Naive thymus-derived CD8-positive, alpha-beta T cell (primary cell): ENCODE data around the gene ELOB. TPM values are rescaled to one million over a fixed set of nuclear protein-coding genes. Genes with fewer than 3 reads are reported as not detected.

Experiments used
- ATAC-seq, 2 donors: fragments of 150-1000 bp; cut with Tn5 transposase in 1 of 2; sonication (Bioruptor Pico), chemical (Tn5 transposase) in 1 of 2; 1 replicate in 1 of 2; 2 replicates in 1 of 2; pipeline ENCODE4 v1.10.0; 2021; ENCODE audit warnings: mild to moderate bottlenecking in 2 of 2, moderate library complexity in 2 of 2
- POLR2A ChIA-PET: fragments of 350-600 bp; sonication (Branson Sonifier 250); formaldehyde crosslinking; loops from one replicate; lab custom pipeline; 2021; ENCODE audit warnings: antibody characterized with exemption; lab: Charles Lee
- DNase-seq, 10 donors: peaks; one replicate each; pipeline versions ENCODE4 v3.0.0 to v3.0.0-alpha.2; 2020 to 2022
- H3K27ac Mint-ChIP-seq, 10 donors: one replicate each; pipeline ENCODE4 v1.8.0; 2020 to 2022; ENCODE audit warnings: mild to moderate bottlenecking in 10 of 10, mixed read lengths in 10 of 10, moderate library complexity in 4 of 10, inconsistent platforms in 1 of 10
- H3K27me3 Mint-ChIP-seq, 5 donors: one replicate each; pipeline ENCODE4 v1.8.0; 2021 to 2022; ENCODE audit warnings: mixed read lengths in 5 of 5
- H3K36me3 Mint-ChIP-seq, 3 donors: one replicate each; pipeline ENCODE4 v1.8.0; 2020 to 2022; ENCODE audit warnings: mixed read lengths in 3 of 3, mild to moderate bottlenecking in 2 of 3, inconsistent platforms in 1 of 3
- H3K4me1 Mint-ChIP-seq, 4 donors: one replicate each; pipeline ENCODE4 v1.8.0; 2021 to 2022; ENCODE audit warnings: mixed read lengths in 4 of 4
- H3K4me3 Mint-ChIP-seq, 10 donors: one replicate each; pipeline ENCODE4 v1.8.0; 2020 to 2022; ENCODE audit warnings: mild to moderate bottlenecking in 10 of 10, mixed read lengths in 10 of 10, moderate library complexity in 6 of 10, inconsistent platforms in 1 of 10
- H3K9me3 Mint-ChIP-seq, 9 donors: one replicate each; pipeline ENCODE4 v1.8.0; 2020 to 2022; ENCODE audit warnings: mixed read lengths in 9 of 9, mild to moderate bottlenecking in 3 of 9, inconsistent platforms in 1 of 9, moderate library complexity in 1 of 9
- polyA plus RNA-seq, 3 donors: library from polyadenylated mRNA; unstranded; fragments of 300-500 nt; fragmentation: Illumina TruSeq; gene quantifications; one replicate each; pipeline ENCODE4 v1.2.3, GENCODE V29; 2021
- total RNA-seq, 8 experiments: library from RNA in 2 of 8; stranded (reverse) in 2 of 8; gene quantifications; one replicate each; pipeline ENCODE4 v1.2.3 and lab custom pipeline; 2021 to 2026

ELOB gene
- total and polyA plus RNA-seq, 5 experiments from 2014 or later = 121 to 301 (median 230) TPM

GRCh38 chr16:2803545-2804195 is 26.6 kb upstream of the ELOB start:
- Mint-ChIP-seq H3K4me3 (no peak overlapping the region), H3K9me3 (peaks cover 0 to 22% (median 14%) of the 10 kb centered on the region in 9 donors), H3K27me3 (peaks cover 3 to 20% (median 11%) of the 10 kb centered on the region in 5 donors), H3K36me3 (peaks cover 0 to 13% (median 3%) of the 10 kb centered on the region in 3 donors), H3K4me1 (no peaks in the 10 kb centered on the region), H3K27ac (no peak overlapping the region)
- DNase-seq = no peak
- POLR2A ChIA-PET = interaction anchor here (0.7 kb wide), 1 partner anchor 25 kb away, joined by 3 read pairs; no protein-coding TSS in a partner anchor
- ATAC-seq = no peak

GRCh38 chr16:2799859-2800226 is 22.8 kb upstream of the ELOB start:
- H3K4me1 Mint-ChIP-seq = no peaks in the 10 kb centered on the region
- peaks cover 0 to 22% (median 9%) of the 10 kb centered on the region in 9 donors for H3K9me3 Mint-ChIP-seq
- H3K27me3 Mint-ChIP-seq = peaks cover under 1 to 12% (median 7%) of the 10 kb centered on the region in 5 donors
- ATAC-seq = no peak
- peaks cover 0 to 13% (median 3%) of the 10 kb centered on the region in 3 donors for H3K36me3 Mint-ChIP-seq
- no peak for DNase-seq
- POLR2A ChIA-PET = interaction anchor here (0.7 kb wide), 2 partner anchors 726 to 1595 kb away, joined by 3 to 10 read pairs; no protein-coding TSS in a partner anchor
- H3K27ac Mint-ChIP-seq = no peak overlapping the region
- no peak overlapping the region for H3K4me3 Mint-ChIP-seq

DNA sequence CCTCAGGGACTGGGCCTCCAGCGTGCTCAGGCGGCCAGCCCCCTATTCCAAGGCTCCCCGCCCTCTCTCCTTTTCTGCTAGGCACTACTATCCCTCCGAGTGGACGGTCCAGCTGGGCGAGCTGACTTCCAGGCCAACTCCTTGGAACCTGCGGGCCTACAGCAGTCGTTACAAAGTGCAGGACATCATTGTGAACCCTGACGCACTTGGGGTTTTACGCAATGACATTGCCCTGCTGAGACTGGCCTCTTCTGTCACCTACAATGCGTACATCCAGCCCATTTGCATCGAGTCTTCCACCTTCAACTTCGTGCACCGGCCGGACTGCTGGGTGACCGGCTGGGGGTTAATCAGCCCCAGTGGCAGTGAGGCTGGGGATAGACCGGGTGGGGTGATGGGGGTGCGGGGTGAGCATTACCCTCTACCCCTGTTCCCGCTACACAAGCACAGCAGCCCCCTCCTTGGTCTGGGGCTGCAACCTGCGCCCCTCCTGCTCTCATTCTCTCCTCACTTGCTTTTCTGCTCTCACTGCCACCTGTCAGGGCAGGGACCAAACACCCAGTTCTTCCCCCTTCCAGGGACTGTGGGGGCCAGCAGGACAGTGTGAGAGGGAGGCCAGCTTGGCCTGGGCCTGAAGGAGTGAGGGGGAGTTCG is 22.3 kb upstream of the ELOB start:
- Mint-ChIP-seq H3K9me3 (peaks cover 0 to 18% (median 7%) of the 10 kb centered on the region in 9 donors), H3K4me3 (no peak overlapping the region), H3K27me3 (peaks cover 5 to 16% (median 10%) of the 10 kb centered on the region in 5 donors), H3K4me1 (peaks cover 0 to 4% (median 0%) of the 10 kb centered on the region in 4 donors), H3K27ac (no peak overlapping the region), H3K36me3 (peaks cover 0 to 13% (median 2%) of the 10 kb centered on the region in 3 donors)
- POLR2A ChIA-PET = no interaction called here
- DNase-seq (no peak), ATAC-seq (no peak)

GRCh38 chr16:2798723-2799204 is 21.7 kb upstream of the ELOB start:
- POLR2A ChIA-PET = no interaction called here
- no peak for DNase-seq
- Mint-ChIP-seq H3K36me3 (peaks cover 0 to 9% (median 0%) of the 10 kb centered on the region in 3 donors), H3K4me3 (no peak overlapping the region), H3K9me3 (peaks cover 0 to 12% (median 2%) of the 10 kb centered on the region in 9 donors), H3K4me1 (peaks cover 0 to 4% (median 0%) of the 10 kb centered on the region in 4 donors), H3K27ac (no peak overlapping the region), H3K27me3 (peaks cover 7 to 16% (median 10%) of the 10 kb centered on the region in 5 donors)
- ATAC-seq = no peak

GRCh38 chr16:2795395-2796143 is 18.5 kb upstream of the ELOB start:
- Mint-ChIP-seq H3K4me1 (peaks cover 0 to 4% (median 0%) of the 10 kb centered on the region in 4 donors), H3K9me3 (no peaks in the 10 kb centered on the region), H3K4me3 (no peak overlapping the region), H3K27me3 (peaks cover 15 to 40% (median 24%) of the 10 kb centered on the region in 5 donors), H3K36me3 (no peaks in the 10 kb centered on the region), H3K27ac (no peak overlapping the region)
- POLR2A ChIA-PET = no interaction called here
- no peak for ATAC-seq
- DNase-seq = no peak

DNA sequence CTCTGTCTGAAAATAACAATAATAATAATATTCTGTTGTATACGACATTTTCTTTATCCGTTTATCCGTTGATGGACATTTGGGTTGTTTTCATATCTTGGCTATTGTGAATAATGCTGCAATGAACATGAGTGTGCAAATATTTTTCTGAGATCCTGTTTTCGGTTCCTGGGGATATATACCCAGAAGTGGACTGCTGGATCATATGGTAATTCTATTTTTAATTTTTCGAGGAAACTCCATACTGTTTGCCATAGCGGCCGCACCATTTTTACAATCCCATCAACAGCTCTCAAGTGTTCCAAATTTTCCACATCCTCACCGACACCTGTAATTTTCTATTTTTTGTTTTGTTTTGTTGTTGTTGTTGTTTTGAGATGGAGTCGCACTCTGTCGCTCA is 15.9 kb upstream of the ELOB start:
- no peak overlapping the region for H3K27ac Mint-ChIP-seq
- DNase-seq (no peak), ATAC-seq (no peak)
- H3K4me1 Mint-ChIP-seq = peaks cover 0 to 6% (median 0%) of the 10 kb centered on the region in 4 donors
- no peaks in the 10 kb centered on the region for H3K9me3 Mint-ChIP-seq
- H3K27me3 Mint-ChIP-seq = peaks cover 17 to 46% (median 24%) of the 10 kb centered on the region in 5 donors
- no peaks in the 10 kb centered on the region for H3K36me3 Mint-ChIP-seq
- POLR2A ChIA-PET = no interaction called here
- no peak overlapping the region for H3K4me3 Mint-ChIP-seq

GRCh38 chr16:2791174-2791573 is 14.1 kb upstream of the ELOB start:
- ATAC-seq (no peak), DNase-seq (no peak)
- peaks cover 13 to 46% (median 24%) of the 10 kb centered on the region in 5 donors for H3K27me3 Mint-ChIP-seq
- no peaks in the 10 kb centered on the region for H3K36me3 Mint-ChIP-seq
- H3K4me3 Mint-ChIP-seq = no peak overlapping the region
- POLR2A ChIA-PET = no interaction called here
- peak overlapping the region in 1 of 10 donors; percentile 67 for H3K27ac Mint-ChIP-seq
- H3K4me1 Mint-ChIP-seq = peaks cover 0 to 11% (median 3%) of the 10 kb centered on the region in 4 donors
- no peaks in the 10 kb centered on the region for H3K9me3 Mint-ChIP-seq

DNA sequence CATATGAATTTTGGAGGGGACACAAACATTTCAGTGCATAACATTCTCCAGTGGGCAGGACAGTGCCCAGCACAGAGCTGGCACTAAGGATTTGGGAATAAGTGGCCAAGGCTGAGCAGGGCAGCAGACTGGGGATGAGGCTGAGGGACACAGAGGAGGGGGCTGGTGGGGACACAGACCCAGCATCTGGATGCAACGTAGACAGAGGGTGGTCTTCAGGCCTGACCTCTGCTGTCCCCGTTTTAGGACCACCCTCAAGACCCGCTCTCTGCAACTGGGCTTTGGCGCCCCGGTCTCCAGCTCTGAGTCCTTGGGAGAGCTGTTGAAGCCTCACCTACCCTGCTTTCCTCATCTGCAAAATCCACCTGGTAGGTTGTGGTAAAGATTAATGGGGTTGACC is 13.6 kb upstream of the ELOB start:
- ATAC-seq = no peak
- no peak overlapping the region for H3K27ac Mint-ChIP-seq
- no peaks in the 10 kb centered on the region for H3K9me3 Mint-ChIP-seq
- H3K4me1 Mint-ChIP-seq = peaks cover 0 to 11% (median 7%) of the 10 kb centered on the region in 4 donors
- POLR2A ChIA-PET = no interaction called here
- no peaks in the 10 kb centered on the region for H3K36me3 Mint-ChIP-seq
- no peak for DNase-seq
- peaks cover 10 to 46% (median 24%) of the 10 kb centered on the region in 5 donors for H3K27me3 Mint-ChIP-seq
- H3K4me3 Mint-ChIP-seq = no peak overlapping the region

- DNase-seq = no peak
- peaks cover 5 to 26% (median 9%) of the 10 kb centered on the region in 5 donors for H3K27me3 Mint-ChIP-seq
- ATAC-seq = no peak
Measured at GRCh38 chr16:2787961-2788360, 10.9 kb upstream of the ELOB start.

GRCh38 chr16:2787406-2787805 is 10.3 kb upstream of the ELOB start, which contains the start of gene PRSS33:
Gene PRSS33 (minus strand): TSS chr16:2787560. CDS start chr16:2786547, 1,013 bp downstream.
- ATAC-seq (no peak), DNase-seq (no peak)
- peaks cover 3 to 14% (median 11%) of the 10 kb centered on the region in 4 donors for H3K4me1 Mint-ChIP-seq
- no peaks in the 10 kb centered on the region for H3K36me3 Mint-ChIP-seq
- H3K27ac Mint-ChIP-seq = peak within 1 kb of the TSS in 4 of 10 donors; percentile 52 to 89 (median 64)
- peaks cover 4 to 24% (median 7%) of the 10 kb centered on the region in 5 donors for H3K27me3 Mint-ChIP-seq
- H3K9me3 Mint-ChIP-seq = no peaks in the 10 kb centered on the region
- POLR2A ChIA-PET = interaction anchor here (0.7 to 0.9 kb wide), 2 partner anchors 9 to 69 kb away, joined by 3 read pairs; no protein-coding TSS in a partner anchor
- H3K4me3 Mint-ChIP-seq = peak within 1 kb of the TSS in 5 of 10 donors; percentile 11 to 92 (median 53)

More at GRCh38 chr16:2787961-2788360, 10.9 kb upstream of the ELOB start:
- peak overlapping the region in 1 of 10 donors; percentile 24 for H3K4me3 Mint-ChIP-seq
- H3K4me1 Mint-ChIP-seq = peaks cover 3 to 14% (median 10%) of the 10 kb centered on the region in 4 donors
- peak overlapping the region in 1 of 10 donors; percentile 89 for H3K27ac Mint-ChIP-seq
- H3K36me3 Mint-ChIP-seq = no peaks in the 10 kb centered on the region
- no peaks in the 10 kb centered on the region for H3K9me3 Mint-ChIP-seq
- POLR2A ChIA-PET = interaction anchor here (0.7 to 0.9 kb wide), 2 partner anchors 10 to 70 kb away, joined by 3 read pairs; no protein-coding TSS in a partner anchor

DNA sequence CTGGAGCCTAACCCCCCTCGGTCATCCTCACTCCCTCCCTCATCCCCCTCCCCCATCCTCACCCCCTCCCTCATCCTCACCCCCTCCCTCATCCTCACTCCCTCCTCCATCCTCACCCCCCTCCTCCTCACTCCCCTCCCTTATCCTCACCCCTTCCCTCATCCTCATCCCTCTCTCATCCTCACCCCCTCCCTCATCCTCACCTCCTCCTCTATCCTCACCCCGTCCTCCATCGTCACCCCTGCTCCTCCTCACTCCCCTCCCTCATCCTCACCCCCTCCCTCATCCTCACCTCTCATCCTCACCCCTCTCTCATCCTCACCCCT is 9.7 kb upstream of the ELOB start:
- ATAC-seq (no peak), DNase-seq (no peak)
- POLR2A ChIA-PET = no interaction called here
- Mint-ChIP-seq H3K9me3 (no peaks in the 10 kb centered on the region), H3K27ac (no peak overlapping the region), H3K4me1 (peaks cover 3 to 15% (median 11%) of the 10 kb centered on the region in 4 donors), H3K4me3 (peak overlapping the region in 2 of 10 donors; percentile 33 to 92), H3K27me3 (peaks cover 2 to 18% (median 4%) of the 10 kb centered on the region in 5 donors), H3K36me3 (no peaks in the 10 kb centered on the region)
